GM21515 (cell line): ENCODE data around the gene WDR43.

Source experiments
- ATAC-seq: cut with Tn5 transposase; IDR thresholded peaks from one replicate; pipeline ENCODE4 v1.9.1; 2021; ENCODE audit not compliant: unreplicated experiment

WDR43 gene

GRCh38 chr2:28909655-28910353, 15.3 kb downstream of the WDR43 start:
- ATAC-seq = no peak

DNA sequence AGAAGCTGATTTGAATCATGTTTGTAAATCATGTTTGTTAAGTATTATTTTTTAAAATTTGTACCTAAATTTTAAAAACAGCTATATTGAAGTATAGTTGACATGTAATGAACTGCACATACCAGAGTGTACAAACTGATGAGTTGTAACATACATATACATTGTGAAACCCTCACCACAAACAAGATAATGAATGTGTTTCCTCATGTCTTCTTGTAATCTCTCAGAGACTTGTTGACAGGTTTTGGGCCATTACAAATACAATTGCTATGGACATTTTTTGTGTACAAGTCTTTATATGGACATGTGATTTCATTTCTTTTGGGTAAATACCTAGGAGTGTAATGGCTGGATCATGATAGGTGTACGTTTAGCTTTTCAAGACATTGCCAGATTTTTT, 21.5 kb downstream of the WDR43 start:
- no peak for ATAC-seq

- no peak for ATAC-seq
These were observed 32.4 kb downstream of the WDR43 start for GRCh38 chr2:28926847-28927246.

DNA sequence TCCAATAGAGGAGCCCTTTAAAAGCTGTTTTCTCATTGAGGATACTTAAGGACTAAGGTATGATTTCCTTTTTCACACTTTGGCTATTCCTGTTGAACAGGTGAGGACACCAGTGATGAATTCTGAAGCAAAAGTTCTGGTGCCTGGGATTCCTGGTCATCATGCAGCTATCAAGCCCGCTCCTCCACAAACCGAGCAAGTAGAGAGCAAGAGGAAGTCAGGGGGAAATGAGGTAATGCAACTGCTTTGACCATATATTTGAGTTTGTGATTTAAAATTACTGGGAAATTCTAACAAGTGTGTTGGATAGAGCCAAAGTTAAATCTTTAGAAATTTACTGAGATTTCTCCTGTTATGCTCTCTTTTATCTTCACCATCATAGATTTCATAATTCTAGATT, 33.0 kb downstream of the WDR43 start:
- ATAC-seq = no peak

- no peak for ATAC-seq
These were observed 33.4 kb downstream of the WDR43 start for GRCh38 chr2:28927878-28928277.

DNA sequence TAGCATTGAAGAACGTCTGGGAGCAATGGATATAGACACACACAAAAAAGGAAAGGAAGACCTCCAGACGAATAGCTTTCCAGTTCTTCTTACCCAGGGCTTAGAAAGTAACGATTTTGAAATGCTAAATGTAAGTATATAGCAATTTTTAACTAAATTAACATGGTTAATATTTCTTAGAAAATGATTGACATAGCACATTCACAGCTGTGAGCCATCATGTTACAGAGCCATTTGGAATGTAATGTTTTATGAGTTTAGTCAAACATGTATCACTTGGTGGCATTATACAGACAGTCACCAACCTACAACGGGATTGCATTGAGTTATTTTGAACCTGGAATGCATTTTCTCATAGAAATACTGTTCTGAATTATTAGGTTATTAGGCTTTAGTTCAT, 35.1 kb downstream of the WDR43 start:
- no peak for ATAC-seq

DNA sequence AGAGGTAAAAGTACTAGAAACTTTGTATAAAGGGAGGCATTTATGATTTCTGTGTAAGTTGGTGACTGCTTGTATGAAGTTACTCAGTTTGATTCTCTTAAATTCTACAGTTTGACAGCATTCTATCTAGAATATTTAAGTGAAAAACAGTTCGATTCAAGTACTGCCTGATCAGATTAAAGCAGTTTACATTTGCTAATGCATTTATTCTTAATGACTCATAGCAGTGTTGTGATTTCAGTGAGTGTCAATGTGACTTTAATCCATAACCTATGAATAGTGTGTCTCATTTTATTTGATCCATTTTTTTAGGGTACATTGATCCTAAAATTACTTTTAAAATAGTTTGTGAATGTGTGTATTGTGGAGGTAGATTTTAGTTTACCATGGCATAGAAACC, 35.7 kb downstream of the WDR43 start:
- ATAC-seq = no peak

DNA sequence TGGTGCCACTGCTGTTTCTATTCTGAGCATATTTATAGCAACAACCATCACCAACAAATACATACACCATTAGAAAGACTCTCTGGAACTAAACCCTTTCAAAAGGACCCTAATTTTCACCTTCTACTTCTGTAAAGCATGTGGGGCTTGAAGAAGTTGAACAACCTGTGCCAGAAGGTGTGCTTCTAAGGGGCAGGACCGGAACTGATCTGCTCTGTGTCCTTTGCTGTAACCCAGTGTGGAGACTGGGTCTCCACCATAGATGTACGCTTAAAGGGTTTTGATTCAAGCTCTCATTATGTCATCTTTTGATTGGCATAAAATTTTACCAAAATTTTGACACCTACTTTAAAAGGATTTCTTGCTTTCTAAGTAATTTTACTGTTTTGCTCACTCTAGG, 40.3 kb downstream of the WDR43 start:
- ATAC-seq = no peak

DNA sequence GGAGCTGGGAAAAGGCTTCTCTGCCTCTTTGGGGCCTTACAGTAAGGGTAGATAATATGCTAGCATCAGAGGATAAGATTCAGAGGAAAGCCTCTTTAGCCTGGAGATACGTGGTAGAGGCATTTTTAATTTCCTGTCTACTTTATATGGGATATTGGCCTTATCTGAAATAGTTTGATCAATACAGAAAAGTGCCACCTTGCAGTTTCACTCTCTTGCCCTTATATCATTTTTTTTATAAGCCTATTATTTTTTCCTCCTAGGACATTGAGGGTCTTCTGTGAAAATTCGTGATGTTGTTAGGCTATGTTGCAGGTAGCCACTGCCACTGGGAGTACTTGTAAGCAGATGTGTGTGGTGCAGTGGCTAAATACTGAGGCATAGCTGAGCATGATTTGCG, 46.5 kb downstream of the WDR43 start:
- no peak for ATAC-seq

GRCh38 chr2:28944535-28945248, 50.2 kb downstream of the WDR43 start:
- ATAC-seq = no peak

- no peak for ATAC-seq
These were observed 53.7 kb downstream of the WDR43 start for GRCh38 chr2:28948160-28948559.

DNA sequence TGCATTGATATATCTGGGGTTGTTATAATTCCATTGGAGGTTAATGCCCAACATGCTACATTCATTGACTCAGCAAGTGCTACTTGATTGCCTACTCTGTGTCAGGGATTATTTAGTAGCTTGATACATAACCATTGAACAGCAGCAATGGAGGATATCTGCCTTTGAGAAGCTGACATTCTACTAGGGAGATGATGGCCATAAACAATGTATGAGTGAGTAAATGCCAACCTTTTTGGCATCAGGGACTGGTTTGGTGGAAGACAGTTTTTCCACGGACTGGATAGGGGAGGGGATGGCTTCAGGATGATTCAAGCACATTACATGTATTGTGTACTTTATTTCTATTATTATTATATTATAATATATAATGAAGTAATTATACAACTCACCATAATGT, 54.7 kb downstream of the WDR43 start:
- ATAC-seq = no peak

DNA sequence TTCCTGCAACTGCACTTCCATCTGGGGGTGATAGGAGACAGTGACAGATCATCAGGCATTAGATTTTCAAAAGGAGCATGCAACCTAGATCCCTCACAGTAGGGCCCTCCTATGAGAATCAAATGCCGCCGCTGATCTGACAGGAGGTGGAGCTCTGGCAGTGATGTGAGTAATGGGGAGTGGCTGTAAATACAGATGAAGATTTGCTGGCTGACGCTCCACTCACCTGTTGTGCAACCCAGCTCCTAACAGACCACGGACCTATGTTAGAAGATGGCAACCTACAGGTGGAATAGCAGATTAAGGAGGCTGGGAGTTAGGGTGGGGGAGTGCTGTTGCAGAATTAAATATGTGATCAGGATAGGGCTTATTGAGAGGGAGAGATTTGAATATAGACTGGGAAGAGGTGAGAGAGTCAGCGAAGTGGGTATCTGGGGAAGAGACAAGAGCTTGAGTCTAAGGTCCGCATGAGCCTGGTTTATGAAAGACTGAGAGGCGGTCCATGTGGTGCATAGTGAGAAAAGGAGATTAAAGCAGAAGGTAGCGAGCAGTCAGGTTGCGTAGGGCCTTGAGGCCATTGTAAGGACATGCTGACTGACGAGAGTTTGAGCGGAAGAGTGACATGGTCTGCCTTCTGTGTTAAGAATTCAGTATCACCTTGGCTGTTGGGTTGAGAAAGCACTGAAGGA, 55.3 kb downstream of the WDR43 start:
- no peak for ATAC-seq

DNA sequence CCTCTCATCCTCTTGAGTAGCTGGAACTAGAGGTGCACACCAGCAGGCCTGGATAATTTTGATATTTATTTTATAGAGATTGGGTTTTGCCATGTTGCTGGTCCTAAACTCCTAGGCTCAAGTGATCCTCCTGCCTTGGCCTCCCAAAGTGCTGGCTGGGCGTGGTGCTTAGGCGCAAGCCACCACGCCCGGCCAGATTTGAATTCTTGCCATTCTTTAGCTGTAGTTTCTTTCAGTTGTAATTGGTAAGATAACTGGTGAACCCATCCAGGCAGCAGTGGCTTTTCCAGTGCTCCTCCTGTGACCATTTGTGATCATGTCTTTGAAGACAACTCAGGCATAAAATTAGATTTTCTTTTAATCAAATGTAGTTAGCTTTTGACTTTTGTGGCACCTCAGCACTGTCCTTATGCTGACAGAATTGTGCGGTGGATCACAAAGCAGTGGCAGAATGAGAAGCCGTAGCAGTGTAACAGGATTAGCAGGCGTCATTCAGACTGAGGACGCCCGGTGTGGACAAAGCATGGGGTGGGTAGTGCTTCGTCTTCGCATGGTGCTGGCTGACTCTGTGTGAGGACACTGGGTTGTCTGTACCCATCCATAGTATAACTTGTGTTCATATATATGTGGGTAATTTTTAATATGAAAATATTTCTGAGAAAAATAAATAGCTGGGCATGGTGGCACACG, 56.6 kb downstream of the WDR43 start:
- no peak for ATAC-seq

DNA sequence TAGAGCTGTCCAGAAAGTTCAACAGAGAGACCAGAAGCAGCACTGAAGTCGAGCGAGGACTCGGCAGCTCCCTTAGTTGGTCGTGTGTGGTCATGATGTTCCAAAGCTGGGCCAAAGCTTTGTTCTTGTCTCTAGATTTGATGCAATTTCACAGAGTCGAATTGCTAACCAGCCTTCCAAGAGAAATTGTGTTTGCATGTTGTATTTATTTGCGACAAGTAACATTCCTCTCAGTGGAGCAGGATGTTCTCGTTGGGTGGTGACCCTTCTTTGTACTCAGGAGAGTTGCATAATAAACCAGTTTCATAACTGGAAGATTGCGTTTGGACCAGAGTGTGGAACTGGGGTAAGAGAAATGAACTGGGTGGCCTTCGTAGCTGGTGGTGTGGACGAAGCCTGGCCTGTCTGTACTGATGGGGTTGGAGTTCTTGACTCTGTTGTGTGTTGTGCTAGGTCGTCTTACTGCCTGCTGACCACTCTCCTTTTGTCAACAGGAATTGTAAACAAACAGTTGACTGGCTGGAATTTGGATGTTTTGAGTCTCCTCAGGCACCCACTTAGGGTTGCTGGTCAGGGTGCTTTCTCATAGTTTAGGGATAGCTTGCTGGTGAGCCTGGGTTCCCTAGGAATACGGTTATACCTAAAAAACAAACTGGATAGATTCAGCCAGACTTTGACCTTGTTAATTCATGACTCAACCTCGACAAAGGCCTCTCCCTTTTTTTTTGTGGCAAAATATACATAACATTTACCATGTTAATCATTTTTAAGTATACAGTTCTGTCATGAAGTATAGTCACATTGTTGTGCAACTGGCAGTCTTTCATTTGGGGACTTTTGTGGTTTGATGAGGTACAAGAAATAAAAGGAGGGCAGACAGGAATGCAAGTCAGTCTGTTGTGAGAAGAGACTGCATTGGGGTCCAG, 57.7 kb downstream of the WDR43 start:
- no peak for ATAC-seq

GRCh38 chr2:28952836-28953211, 58.4 kb downstream of the WDR43 start:
- no peak for ATAC-seq

DNA sequence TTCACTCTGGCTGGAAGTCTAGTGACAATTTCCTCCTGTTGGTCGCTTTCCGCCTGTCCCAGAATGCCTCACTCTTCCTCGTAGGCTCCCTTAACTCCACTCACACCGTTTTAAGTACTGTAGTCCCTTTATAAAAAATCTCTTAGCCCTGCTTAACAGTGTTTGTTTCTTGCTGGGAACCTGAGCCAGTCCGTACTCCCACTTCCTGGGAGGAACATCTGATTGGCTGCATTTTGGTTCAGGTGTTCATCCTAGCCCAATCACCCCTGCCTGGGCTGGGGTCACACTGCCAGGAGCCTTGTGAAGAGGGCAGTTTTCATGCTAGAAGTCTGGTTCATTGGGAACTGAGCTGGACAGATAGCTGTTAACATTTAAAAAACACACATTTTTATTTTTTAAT, 61.0 kb downstream of the WDR43 start:
- no peak for ATAC-seq

DNA sequence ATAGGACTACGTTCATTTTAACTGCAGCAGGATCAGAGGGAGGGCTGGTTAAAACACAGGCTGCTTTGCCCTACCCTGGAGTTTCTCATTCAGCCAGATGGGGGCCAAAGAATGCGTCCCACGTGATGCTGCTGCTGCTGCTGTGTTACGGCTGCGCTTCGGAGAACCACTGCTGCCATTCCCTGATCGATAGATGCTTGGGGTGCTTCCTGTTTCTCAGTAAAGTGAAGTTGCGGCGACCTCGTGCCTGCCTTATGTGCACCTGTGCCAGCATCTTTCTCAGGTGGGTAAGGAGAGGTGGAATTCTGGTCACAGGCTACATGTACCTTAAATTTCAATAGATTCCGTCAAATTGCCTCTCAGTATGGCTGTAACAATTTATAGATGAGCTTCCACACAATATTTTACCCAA, 62.0 kb downstream of the WDR43 start:
- no peak for ATAC-seq

GRCh38 chr2:28956890-28957289, 62.4 kb downstream of the WDR43 start:
- ATAC-seq = no peak

GRCh38 chr2:28958689-28959088, 64.2 kb downstream of the WDR43 start:
- no peak for ATAC-seq

GRCh38 chr2:28960401-28960800, 65.9 kb downstream of the WDR43 start:
- no peak for ATAC-seq
